GF-D8 (cell line): ENCODE data around the gene FABP6.

ENCODE experiments used
- DNase-seq: peaks from one replicate; lab custom pipeline; 2025; lab: John Stamatoyannopoulos, UW

Gene FABP6

GRCh38 chr5:160262151-160263074 is 33.1 kb downstream of the FABP6 start:
- peak; percentile 79 for DNase-seq

- DNase-seq: no peak
Measured at GRCh38 chr5:160263326-160263855, 34.1 kb downstream of the FABP6 start.

GRCh38 chr5:160266044-160266443 is 36.7 kb downstream of the FABP6 start:
- DNase-seq: no peak

GRCh38 chr5:160266752-160267345 is 37.5 kb downstream of the FABP6 start:
- DNase-seq: no peak

GRCh38 chr5:160268121-160268520 is 38.8 kb downstream of the FABP6 start:
- DNase-seq: no peak

GRCh38 chr5:160269017-160269416 is 39.7 kb downstream of the FABP6 start:
- peak; percentile 71 for DNase-seq

GRCh38 chr5:160270704-160271103 is 41.4 kb downstream of the FABP6 start:
- DNase-seq: no peak

GRCh38 chr5:160271396-160271795 is 42.1 kb downstream of the FABP6 start:
- DNase-seq: peak; percentile 17

GRCh38 chr5:160271836-160272235 is 42.5 kb downstream of the FABP6 start:
- DNase-seq: no peak

- no peak for DNase-seq
Measured at GRCh38 chr5:160272264-160272663, 43.0 kb downstream of the FABP6 start.

GRCh38 chr5:160272889-160273288 is 43.6 kb downstream of the FABP6 start:
- DNase-seq: no peak

GRCh38 chr5:160274483-160274931 is 45.2 kb downstream of the FABP6 start:
- no peak for DNase-seq

GRCh38 chr5:160278343-160278742 is 49.0 kb downstream of the FABP6 start:
- no peak for DNase-seq

GRCh38 chr5:160280384-160281095 is 51.2 kb downstream of the FABP6 start:
- no peak for DNase-seq

- DNase-seq: no peak
Measured at GRCh38 chr5:160281275-160281674, 52.0 kb downstream of the FABP6 start.

GRCh38 chr5:160284291-160284873 is 55.1 kb downstream of the FABP6 start:
- DNase-seq: no peak

- no peak for DNase-seq
Measured at GRCh38 chr5:160285316-160285715, 56.0 kb downstream of the FABP6 start.

- DNase-seq: no peak
Measured at GRCh38 chr5:160286947-160287346, 57.6 kb downstream of the FABP6 start.

- DNase-seq: no peak
Measured at GRCh38 chr5:160287378-160288051, 58.2 kb downstream of the FABP6 start.
